Stimulated activated CD4-positive, alpha-beta T cell treated with anti-CD3 and anti-CD28 coated beads, Interleukin-12 subunit alpha, Interleukin-12 subunit beta, amount 100 ng/mL, for 48 hours (primary cell): ENCODE measurements around the gene CDKN2A.
A peak's percentile ranks its signal among the peaks of the same experiment; 100 is the strongest.
"Not testable (repeated sequence)": the region's sequence is repeated elsewhere in the genome, so short reads cannot be mapped to it uniquely, and the experiment has no call there.

ENCODE experiments used
- DNase-seq, 3 donors: peaks; one replicate each; pipeline ENCODE4 v3.0.0-alpha.2; 2020; ENCODE audit warnings: low read depth in 2 of 3, low spot score in 1 of 3

Gene CDKN2A

GRCh38 chr9:21982861-21983560 lies 11.2 kb downstream of the CDKN2A start:
- no peak for DNase-seq

DNA sequence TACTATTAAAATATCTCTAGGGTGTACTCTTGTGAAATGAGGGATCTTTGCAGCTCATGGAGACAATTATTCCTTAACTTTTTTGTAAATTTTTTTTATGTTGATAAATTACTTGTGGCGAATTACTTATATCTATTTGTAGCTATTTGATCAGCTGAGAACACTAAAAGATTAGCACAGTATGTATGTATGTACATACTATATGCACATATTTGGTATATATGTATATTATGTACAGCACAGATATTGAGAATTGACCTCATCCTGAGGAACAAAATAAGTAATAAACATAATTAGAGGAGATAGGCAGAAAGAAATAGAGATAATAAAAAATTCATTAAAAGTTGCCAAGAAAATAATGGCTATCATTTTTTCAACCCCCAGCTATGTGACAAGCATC lies 11.8 kb downstream of the CDKN2A start:
- DNase-seq: no peak

DNA sequence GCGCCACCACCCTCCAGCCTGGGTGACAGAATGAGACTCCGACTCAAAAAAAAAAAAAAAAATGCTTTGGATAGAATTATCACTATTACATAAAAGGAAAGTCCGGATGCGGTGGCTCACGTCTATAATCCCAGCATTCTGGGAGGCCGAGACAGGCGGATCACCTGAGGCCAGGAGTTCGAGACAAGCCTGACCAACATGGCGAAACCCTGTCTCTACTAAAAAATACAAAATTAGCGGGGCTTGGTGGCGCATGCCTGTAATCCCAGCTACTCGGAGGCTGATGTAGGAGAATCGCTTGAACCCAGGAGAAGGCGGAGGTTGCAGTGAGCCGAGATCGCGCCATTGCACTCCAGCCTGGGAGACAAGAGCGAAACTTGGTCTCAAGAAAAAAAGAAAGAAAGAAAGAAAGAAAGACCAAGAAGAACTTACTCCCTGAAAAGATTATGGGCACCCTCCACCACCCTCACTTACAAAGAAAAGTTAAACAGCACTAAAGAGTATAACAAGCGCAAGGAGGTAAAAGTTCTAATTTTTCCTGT lies 17.8 kb downstream of the CDKN2A start:
- no peak for DNase-seq

- peak in 2 of 3 donors; percentile 30 to 37 for DNase-seq
Observed at GRCh38 chr9:21974722-21975409, 19.3 kb downstream of the CDKN2A start.

GRCh38 chr9:21974343-21974721 lies 19.9 kb downstream of the CDKN2A start:
- no peak for DNase-seq

DNA sequence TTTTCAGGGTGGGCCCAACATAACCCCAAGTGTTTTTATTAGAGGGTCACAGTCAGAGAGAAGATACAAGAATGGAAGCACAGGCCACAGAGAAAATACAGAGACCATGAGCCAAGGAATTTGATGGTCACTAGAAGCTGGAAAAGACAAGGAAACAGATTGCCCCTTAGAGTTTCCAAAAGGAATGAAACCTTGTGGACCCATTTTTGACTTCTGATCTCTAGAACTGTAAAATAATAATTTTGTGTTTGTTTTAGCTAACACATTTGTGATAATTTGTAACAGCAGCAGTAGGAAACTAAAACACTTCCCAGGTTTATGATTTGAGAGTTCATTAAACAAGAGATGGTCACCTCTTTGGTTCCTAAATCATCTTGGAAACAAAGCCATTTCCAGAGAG lies 21.8 kb downstream of the CDKN2A start:
- no peak for DNase-seq

DNA sequence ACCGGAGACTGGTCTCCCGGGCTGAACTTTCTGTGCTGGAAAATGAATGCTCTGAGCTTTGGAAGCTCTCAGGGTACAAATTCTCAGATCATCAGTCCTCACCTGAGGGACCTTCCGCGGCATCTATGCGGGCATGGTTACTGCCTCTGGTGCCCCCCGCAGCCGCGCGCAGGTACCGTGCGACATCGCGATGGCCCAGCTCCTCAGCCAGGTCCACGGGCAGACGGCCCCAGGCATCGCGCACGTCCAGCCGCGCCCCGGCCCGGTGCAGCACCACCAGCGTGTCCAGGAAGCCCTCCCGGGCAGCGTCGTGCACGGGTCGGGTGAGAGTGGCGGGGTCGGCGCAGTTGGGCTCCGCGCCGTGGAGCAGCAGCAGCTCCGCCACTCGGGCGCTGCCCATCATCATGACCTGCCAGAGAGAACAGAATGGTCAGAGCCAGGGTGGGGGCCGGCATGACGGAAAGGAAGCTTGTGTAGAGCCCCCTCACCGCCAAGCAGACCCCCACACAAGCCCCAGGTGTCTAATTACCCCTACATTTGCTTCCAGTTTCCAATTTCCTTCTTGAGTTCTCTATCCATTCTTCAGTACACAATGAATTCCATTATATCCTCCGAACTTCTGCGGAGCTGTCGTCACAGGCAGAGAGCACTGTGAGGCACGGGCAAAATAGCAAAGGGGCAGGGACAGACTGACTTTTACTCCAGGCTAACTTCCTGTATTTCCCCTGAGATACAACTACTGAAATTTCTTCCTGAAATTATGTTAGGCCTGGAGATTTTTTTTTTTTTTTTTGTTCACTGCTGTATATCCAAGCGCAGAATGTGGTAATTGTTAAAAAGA lies 23.2 kb downstream of the CDKN2A start:
- DNase-seq: no peak

DNA sequence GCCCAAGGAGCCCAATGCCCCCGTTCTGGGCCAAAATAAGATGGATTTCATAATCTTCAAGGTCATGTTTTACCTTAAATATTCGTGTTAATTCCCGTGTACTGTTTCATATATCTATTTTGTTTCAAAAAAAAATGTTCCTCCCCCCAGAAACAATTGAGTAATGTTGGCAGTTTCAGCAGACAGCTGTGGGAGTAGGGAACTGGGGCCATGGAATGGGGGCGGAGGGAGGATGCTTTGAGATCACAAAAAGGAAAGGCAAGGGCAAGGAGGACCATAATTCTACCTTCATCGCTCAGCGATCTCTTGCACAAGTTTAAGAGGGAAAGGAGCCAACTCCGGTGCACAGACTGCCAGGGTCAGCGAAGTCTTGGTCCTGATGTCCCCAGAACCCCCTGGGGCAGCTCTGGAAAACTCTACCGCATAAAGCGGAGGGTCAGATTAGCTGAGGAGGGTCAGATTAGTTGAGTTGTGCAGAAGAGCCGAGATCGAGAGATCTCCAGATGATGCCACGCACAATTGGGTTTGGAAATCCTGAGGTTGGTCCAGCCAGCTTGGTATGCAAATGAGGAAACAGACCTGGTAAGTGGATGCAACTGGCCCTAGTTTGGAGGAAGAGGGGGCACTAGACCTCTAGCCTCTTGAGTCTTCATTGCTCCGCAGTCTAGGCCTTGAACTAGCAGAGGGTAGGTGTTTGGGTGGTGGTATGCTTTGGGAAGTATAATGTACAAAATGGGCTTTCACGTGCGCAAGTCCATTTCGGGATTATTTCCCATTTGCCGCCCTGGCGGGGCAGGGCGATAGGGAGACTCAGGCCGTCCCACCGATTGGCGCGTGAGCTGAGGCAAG lies 24.0 kb downstream of the CDKN2A start:
- DNase-seq: no peak

DNA sequence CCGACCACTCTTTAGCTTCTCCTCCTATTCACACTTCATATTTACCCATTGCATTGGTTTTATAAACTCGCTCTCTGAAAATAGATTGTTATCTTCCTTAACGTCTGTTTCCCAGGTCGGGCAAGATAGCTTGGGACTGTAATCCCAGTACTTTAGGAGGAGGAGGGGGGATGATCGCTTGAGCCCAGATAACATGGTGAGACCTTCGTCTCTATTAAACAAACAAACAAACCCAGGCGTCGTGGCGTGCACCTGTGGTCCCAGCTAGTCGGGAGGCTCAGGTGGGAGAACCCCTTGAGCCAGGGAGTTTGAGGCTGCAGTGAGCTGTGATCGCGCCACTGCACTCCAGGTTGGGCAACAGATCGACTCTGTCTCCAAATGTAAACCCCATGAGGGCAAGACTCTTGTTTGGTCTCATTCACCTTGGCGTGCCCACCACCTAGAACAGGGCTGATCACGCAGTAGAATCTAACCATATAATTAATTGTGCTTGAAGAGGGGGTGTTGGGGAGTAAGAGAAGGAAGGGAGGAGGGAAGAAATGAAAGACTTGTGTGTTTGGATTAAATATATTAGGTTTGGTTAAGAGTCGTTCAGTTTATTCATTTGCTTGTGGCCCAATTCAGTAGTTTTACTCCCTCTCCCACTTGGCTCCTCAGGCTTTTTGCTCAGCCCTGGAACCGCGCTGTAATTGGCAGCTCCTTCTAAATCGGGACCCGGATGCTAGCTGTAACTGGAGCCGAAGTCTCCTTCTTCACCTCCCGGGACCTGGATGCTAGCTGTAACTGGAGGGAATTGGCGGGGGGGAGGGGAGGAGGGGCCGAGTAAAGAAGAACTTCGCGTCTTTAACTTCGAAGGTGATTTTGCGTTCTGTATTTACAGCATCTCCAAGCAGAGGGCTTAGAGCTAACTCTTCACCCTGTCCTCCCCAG lies 24.9 kb downstream of the CDKN2A start:
- DNase-seq: no peak

DNA sequence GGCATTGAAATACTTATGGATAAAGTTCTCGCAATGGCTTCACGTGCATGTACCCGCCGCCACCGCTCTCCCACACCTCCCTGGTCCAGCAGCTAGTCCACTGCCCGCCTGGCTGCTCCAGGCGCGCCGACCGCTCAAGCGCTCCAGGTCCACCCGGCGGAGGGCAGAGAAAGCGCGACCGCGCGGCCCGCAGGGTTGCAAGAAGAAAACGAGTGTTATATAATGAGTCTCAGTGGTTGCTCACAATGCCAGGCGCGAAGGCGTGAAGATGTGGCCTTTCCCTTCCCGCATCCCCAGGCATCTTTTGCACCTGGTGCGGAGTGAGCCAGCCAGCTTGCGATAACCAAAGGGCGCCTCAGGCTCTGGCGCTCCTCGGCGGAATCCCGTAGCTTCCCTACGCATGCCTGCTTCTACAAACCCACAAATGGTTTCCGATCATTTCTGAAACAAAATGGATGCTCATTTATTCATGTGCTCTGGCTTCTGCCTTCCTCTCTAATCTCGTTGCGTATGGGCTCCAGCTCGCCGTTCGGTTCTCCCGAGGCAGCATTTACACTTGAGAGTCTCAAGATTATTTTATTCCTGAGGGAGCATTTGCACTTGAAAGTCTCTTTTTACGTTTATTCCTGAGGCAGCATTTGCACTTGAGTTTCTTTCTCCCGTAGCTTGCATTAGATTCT lies 25.7 kb downstream of the CDKN2A start:
- DNase-seq: no peak

GRCh38 chr9:21967702-21968101 lies 26.5 kb downstream of the CDKN2A start:
- DNase-seq: no peak

DNA sequence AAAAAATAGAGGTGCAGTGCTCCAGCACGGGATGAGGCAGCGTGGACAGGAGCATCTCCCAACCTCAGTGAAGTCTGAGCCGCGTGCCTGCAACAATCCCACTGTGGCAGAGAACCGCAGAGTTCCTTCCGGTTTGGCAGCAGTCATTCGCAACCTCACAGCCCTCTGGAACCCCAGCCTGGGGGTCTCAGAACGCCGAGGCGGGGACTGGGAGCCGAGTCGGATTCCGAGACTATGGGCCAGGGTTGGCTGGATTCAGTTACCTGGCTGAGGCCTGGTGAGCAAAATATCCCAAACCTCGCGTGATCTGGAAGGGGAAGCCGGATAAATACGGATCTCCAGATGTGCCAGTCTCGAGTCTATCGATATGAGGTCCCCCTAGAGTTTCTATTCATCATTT lies 27.0 kb downstream of the CDKN2A start:
- DNase-seq: no peak

DNA sequence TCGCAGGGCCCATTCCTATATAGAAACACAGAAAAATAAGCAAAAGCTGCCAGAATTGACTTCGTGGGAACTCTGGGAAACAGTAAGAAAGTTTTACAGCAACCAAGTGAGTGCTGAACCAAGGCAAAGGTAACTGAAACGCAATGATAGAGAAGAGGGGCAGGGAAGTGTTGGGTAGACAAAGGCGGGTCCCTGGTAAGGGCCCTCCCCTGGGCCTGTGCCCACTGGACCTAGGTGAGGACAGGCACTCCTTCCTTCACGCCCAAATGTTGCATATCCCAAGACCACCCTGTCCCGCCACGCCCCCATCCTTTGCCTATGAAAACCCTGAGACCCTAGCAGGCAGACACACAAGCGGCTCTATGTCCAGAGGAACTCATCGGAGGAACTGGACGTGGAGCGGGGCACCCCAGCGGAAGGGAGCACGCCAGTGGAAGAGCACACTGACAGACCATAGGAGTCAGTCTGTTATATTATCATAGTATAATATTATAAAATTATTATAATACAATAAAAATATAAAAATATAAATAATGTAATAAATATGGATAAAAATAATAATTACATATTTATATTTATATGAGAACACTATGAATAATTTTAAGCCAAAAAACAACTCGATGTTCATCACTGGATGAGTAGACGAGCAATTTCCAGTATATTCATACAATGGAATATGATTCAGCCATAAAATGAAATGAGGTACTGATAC lies 27.9 kb downstream of the CDKN2A start:
- DNase-seq: no peak

DNA sequence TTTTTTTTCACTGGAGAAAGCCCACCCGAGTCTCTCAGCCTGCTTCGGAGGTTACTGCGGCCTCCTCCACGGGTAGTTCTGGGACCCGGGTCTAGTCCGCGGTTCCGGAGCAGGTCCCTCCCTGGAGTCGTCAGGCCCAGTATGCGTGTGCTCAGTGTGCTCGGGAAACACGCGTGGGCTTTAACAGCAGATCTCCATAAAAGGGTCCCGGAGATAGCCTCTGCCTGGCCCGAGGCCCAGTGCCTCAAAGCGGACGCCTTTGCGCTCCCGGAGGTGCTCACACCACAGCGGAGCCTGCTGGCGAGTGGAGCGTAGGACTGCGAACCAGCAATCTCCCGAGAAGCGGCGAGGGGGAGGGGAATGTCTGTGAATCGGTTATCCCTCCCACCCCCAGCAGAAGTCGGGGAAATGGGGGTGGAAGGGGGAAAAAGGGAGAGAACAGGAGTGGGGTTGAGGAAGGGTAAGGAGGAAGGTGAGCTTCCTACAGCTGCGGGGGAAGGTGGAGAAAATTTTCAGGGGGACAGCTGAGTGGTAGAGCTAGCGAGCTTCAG lies 28.7 kb downstream of the CDKN2A start:
- peak in 2 of 3 donors; percentile 23 to 43 for DNase-seq

GRCh38 chr9:21964925-21965385 lies 29.2 kb downstream of the CDKN2A start:
- peak; percentile 28 to 56 (median 37) for DNase-seq

- no peak for DNase-seq
Observed at GRCh38 chr9:21961569-21961968, 32.6 kb downstream of the CDKN2A start.

- DNase-seq: not testable (repeated sequence)
Observed at GRCh38 chr9:21959268-21959667, 34.9 kb downstream of the CDKN2A start.

DNA sequence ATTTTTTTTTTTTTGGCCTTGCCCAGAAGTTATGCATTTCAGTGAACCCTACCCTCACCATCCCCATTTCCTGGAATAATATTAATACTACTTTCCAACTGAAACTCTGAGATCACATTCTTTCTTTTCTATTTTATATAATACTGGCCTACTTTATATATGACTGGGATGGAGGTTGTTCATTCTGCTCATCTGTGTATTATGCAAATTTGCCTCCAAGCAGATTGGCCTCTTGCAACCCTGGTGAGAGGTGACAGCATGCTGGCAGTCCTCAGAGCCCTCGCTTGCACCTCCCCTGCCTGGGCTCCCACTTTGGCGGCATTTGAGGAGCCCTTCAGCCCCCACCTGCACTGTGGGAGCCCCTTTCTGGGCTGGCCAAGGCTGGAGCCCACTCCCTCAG lies 35.4 kb downstream of the CDKN2A start:
- no peak for DNase-seq
